Panc1 (cell line): ENCODE data around the gene ELK1. TPM values are rescaled to one million over a fixed set of nuclear protein-coding genes. Genes with fewer than 3 reads are reported as not detected.

Experiments used
- ATAC-seq: fragments of 200-7000 bp; cut with Tn5 transposase; 2 replicates; pipeline ENCODE4 v1.9.1; 2020; ENCODE audit warnings: mild to moderate bottlenecking, moderate library complexity
- BruUV-seq: library from RNA; stranded (reverse); fragments of 400-500 nt; replicated peaks from 2 replicates; lab custom pipeline; 2021; lab: Mats Ljungman, UMichigan
- CTCF ChIA-PET: fragments of 300-600 bp; sonication (Branson Sonifier 250); formaldehyde crosslinking; loops from one replicate; lab custom pipeline; 2022; ENCODE audit warnings: antibody characterized with exemption; lab: Charles Lee
- POLR2A ChIA-PET: fragments of 300-600 bp; sonication (Branson Sonifier 250); formaldehyde crosslinking; loops from one replicate; lab custom pipeline; 2022; ENCODE audit warnings: antibody characterized with exemption; lab: Charles Lee
- DNase-seq: peaks from one replicate; pipeline ENCODE4 v3.0.0-alpha.2; 2010; ENCODE audit warnings: low read depth, low spot score
- H3K27ac ChIP-seq: 2 replicates; pipeline ENCODE4 v1.5.1; 2011; ENCODE audit warnings: mild to moderate bottlenecking, low read length, inconsistent platforms
- H3K27me3 ChIP-seq: fragments of 200-500 bp; sonication (Bioruptor generic); 2 replicates; pipeline ENCODE4 v1.6.0; 2014; ENCODE audit warnings: low read length, inconsistent platforms; ENCODE audit not compliant: control insufficient read depth, insufficient read depth
- H3K36me3 ChIP-seq: fragments of 200-500 bp; sonication (Bioruptor generic); 2 replicates; pipeline ENCODE4 v1.5.1; 2014; ENCODE audit warnings: inconsistent platforms, mild to moderate bottlenecking, low read length, moderate library complexity; ENCODE audit not compliant: control insufficient read depth, insufficient read depth
- H3K4me1 ChIP-seq: 2 replicates; pipeline ENCODE4 v1.5.1; 2011; ENCODE audit warnings: inconsistent platforms, mild to moderate bottlenecking, low read length, moderate library complexity; ENCODE audit not compliant: control insufficient read depth, insufficient read depth
- H3K4me3 ChIP-seq, 2 experiments: 2 replicates each; pipeline ENCODE4 v1.5.1; 2011 to 2012; ENCODE audit warnings: low read depth in 2 of 2, low read length in 2 of 2, mild to moderate bottlenecking in 2 of 2, inconsistent platforms in 1 of 2, moderate library complexity in 1 of 2
- H3K9me3 ChIP-seq: fragments of 200-500 bp; sonication (Bioruptor generic); 2 replicates; pipeline ENCODE4 v1.5.1; 2014; ENCODE audit warnings: low read depth, mild to moderate bottlenecking, inconsistent platforms, low read length, moderate library complexity; ENCODE audit not compliant: control insufficient read depth, insufficient read depth
- CTCF ChIP-seq: fragments of 450-650 bp; IDR thresholded peaks from 2 replicates; pipeline ENCODE4 v1.5.1; 2017; ENCODE audit warnings: mild to moderate bottlenecking
- POLR2AphosphoS5 ChIP-seq: IDR thresholded peaks from 2 replicates; pipeline ENCODE4 v1.6.1; 2012; ENCODE audit warnings: mild to moderate bottlenecking, low read depth, low read length, moderate library complexity
- REST ChIP-seq, 2 experiments: IDR thresholded peaks; 2 replicates each; pipeline ENCODE4 v1.6.1; 2011 to 2012; ENCODE audit warnings: low read depth in 2 of 2, control low read depth in 1 of 2, low read length in 1 of 2, mild to moderate bottlenecking in 1 of 2, moderate library complexity in 1 of 2; ENCODE audit not compliant: insufficient read depth in 1 of 2
- SIN3A ChIP-seq: IDR thresholded peaks from 2 replicates; pipeline ENCODE4 v1.6.1; 2012; ENCODE audit warnings: low read depth, mild to moderate bottlenecking, low read length, moderate library complexity, borderline replicate concordance; ENCODE audit not compliant: insufficient read depth
- TCF7L2 ChIP-seq: IDR thresholded peaks from 2 replicates; pipeline ENCODE4 v1.6.1; 2011; ENCODE audit warnings: mild to moderate bottlenecking, low read depth, low read length, inconsistent platforms
- in situ Hi-C: cut with HindIII; loops from 2 replicates; pipeline ENCODE4 v1.10.0; 2016; ENCODE audit warnings: low sequenced_read_pairs, low pct_unique_long_range_greater_than_20kb
- intact Hi-C: fragments of 100-400 bp; cut with micrococcal nuclease; formaldehyde crosslinking; loops from one replicate; pipeline ENCODE4 v1.10.0; 2022; ENCODE audit not compliant: unreplicated experiment
- total RNA-seq: library from RNA; stranded (reverse); gene quantifications from one replicate; pipeline ENCODE4 v1.2.1, GENCODE V29; 2021; ENCODE audit not compliant: unreplicated experiment

ELK1 gene
- total RNA-seq, 1 experiment from 2014 or later, result 64.6 TPM

- POLR2A ChIA-PET, result no interaction called here
- ATAC-seq, result no peak
- no peaks in the 10 kb centered on the region for H3K27me3 ChIP-seq
- no peaks in the 10 kb centered on the region; the same call in 1 of the 2 replicates for H3K4me1 ChIP-seq
- H3K4me3 ChIP-seq, result no peak overlapping the region
- no peak overlapping the region for H3K27ac ChIP-seq
- CTCF ChIA-PET, result no interaction called here
- TF ChIP-seq TCF7L2 (no peak), REST (IDR thresholded peaks at IDR 0.05; ENCODE audit: insufficient read depth in 1 of 2, low read depth in 2 of 2, low read length in 1 of 2) (no peak), CTCF (no peak), POLR2AphosphoS5 (no peak), SIN3A (no peak)
- no peaks in the 10 kb centered on the region for H3K36me3 ChIP-seq
- intact Hi-C loops, result no loop called here
- in situ Hi-C loops, result no loop called here
- no peaks in the 10 kb centered on the region for H3K9me3 ChIP-seq
- DNase-seq, result no peak
- BruUV-seq, result no TSS peak
These were observed 17.7 kb downstream of the ELK1 start for GRCh38 chrX:47632666-47633065.

GRCh38 chrX:47631676-47632075 lies 18.7 kb downstream of the ELK1 start:
- ATAC-seq (no peak), DNase-seq (no peak)
- no peak for TF ChIP-seq REST (IDR thresholded peaks at IDR 0.05; ENCODE audit: insufficient read depth in 1 of 2, low read depth in 2 of 2, low read length in 1 of 2)
- no peak for TF ChIP-seq CTCF
- no peak for TF ChIP-seq SIN3A
- no peak for TF ChIP-seq POLR2AphosphoS5
- no peak for TF ChIP-seq TCF7L2
- Histone ChIP-seq H3K4me3 (no peak overlapping the region), H3K4me1 (no peaks in the 10 kb centered on the region; the same call in 1 of the 2 replicates), H3K9me3 (no peaks in the 10 kb centered on the region), H3K36me3 (no peaks in the 10 kb centered on the region), H3K27ac (no peak overlapping the region), H3K27me3 (no peaks in the 10 kb centered on the region)
- POLR2A ChIA-PET, result no interaction called here
- in situ Hi-C loops, result no loop called here
- BruUV-seq, result no TSS peak
- CTCF ChIA-PET, result no interaction called here
- intact Hi-C loops, result no loop called here
